ENCODE data around the gene FYB1.

DNA sequence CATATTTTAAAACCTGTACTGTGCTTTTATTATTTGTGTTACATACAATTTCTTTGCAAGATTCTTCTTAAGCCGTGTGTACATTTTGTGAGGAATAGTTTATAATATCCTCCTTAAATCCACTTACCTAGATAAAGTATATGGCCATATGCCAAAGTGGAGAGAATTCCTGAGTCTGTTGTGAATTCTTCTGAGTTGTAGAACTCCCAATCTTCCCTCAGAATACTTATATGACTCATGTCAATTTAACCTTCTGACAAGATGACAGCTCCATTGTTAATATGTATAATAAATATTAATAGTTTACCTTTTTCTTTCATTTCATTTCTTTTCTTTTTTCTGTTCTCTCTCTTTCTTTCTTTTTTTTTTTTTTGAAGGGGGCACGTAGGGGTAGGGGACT, 139.2 kb downstream of the FYB1 start:
- no peak for TF ChIP-seq EZH2 (IDR thresholded peaks at IDR 0.05)
- TF ChIP-seq POLR2AphosphoS5 (IDR thresholded peaks at IDR 0.05; ENCODE audit: borderline replicate concordance, low read depth, low read length), result no peak
